GM10266 (cell line): Measurements from ENCODE around the gene PIK3R2.
A peak's percentile ranks its signal among the peaks of the same experiment; 100 is the strongest.

Experiments
- DNase-seq: peaks from one replicate; pipeline ENCODE4 v3.0.0; 2012; ENCODE audit errors: extremely low spot score
- CTCF ChIP-seq: IDR thresholded peaks from 2 replicates; pipeline ENCODE4 v1.5.1; 2012; ENCODE audit warnings: mild to moderate bottlenecking, low read depth; ENCODE audit not compliant: control insufficient read depth, insufficient read depth; ENCODE audit errors: missing control alignments

Gene PIK3R2

DNA sequence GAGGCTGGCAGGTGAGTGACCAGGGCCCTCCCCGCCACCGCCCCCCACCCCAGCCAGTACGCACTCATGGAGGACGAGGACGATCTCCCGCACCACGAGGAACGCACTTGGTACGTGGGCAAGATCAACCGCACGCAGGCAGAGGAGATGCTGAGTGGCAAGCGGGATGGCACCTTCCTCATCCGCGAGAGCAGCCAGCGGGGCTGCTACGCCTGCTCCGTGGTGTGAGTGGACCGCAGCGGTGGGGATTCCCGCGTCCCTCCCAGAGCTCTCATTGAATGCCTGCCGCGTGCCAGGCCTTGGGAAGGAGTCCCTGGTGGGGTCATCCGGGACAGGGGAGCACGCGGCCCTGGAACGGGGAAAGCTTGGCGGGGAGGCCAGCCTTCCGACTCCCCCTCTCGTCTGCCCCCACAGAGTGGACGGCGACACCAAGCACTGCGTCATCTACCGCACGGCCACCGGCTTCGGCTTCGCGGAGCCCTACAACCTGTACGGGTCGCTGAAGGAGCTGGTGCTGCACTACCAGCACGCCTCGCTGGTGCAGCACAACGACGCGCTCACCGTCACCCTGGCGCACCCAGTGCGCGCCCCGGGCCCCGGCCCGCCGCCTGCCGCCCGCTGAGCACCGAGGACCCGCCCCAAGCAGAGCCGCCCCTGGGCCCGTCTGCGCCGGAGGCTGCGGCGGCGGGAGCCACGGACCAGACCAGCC is 15.9 kb downstream of the PIK3R2 start:
- TF ChIP-seq CTCF = no peak

GRCh38 chr19:18170714-18171255 is 17.8 kb downstream of the PIK3R2 start:
- peak; percentile 89 for DNase-seq
- no peak for TF ChIP-seq CTCF

More for the DNA sequence above, 15.9 kb downstream of the PIK3R2 start:
- no peak for DNase-seq

GRCh38 chr19:18171605-18172327 is 18.8 kb downstream of the PIK3R2 start:
- peak; percentile 62 for DNase-seq
- no peak for TF ChIP-seq CTCF

GRCh38 chr19:18172331-18173053 is 19.5 kb downstream of the PIK3R2 start:
- DNase-seq = no peak

DNA sequence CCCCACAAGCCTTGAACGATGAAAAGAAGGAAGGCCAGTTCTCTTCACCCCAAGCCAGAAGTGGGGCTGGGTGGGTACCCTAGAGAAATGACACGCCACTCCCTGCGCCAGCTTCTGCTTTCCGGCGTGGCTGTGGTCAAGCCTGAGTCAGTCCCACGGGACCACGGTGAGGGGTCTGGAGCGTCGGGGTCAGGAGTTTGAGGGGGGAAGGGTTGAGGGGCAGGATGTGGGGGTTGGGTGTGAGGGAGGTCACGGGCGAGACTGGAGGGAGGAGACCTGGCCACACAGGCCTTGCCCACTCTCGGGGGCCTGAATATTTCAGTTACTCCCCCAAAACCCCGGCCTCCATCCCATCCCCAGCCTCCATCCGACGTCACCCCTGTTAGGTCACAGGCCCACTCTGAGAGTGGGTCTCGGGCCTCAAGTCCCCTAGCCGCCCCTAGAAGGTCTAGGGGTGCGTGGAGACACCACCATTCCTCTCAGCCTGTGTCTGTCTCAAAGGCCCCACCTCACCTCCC is 20.1 kb downstream of the PIK3R2 start:
- TF ChIP-seq CTCF = no peak
- no peak for DNase-seq

More at GRCh38 chr19:18172331-18173053, 19.5 kb downstream of the PIK3R2 start:
- TF ChIP-seq CTCF = no peak

GRCh38 chr19:18173572-18174288 is 20.8 kb downstream of the PIK3R2 start, which contains the start of gene IFI30:
TSS of gene IFI30 (plus strand) at chr19:18173813. CDS start at chr19:18173842, 29 bp downstream.
- peak; percentile 85 for DNase-seq
- no peak for TF ChIP-seq CTCF
